ENCODE measurements around the gene EPC2.

DNA sequence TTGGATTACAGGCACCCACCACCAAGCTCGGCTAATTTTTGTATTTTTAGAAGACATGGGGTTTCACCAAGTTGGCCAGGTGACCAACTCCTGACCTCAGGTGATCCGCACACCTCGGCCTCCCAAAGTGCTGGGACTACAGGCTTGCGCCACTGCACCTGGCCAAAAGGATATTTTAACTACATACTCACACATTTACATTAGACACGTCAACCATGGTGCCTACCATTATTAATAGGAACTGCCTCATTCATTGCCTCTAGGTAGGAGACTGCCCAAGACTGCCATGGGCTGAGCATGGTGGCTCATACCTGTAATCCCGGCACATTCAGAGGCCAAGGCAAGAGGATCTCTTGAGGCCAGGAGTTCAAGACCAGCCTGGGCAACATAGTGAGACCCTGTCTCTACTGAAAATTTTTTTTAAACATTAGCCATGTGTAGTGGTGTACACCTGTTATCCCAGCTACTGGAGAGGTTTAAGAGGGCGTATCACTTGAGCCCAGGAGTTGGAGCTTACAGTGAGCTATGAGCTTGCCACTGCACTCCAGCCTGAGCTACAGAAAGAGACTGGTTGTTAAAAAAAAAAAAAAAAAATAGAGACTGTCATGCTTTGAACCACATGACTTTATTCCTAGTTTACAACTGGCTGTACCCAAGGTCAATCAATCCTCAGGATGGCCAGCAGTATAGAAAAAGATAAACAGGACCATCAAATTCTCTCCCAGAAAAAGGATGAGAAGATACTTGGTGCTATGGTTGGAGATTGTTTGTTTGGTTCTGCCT lies 31.1 kb upstream of the EPC2 start:
- TF ChIP-seq, protein P1, sequence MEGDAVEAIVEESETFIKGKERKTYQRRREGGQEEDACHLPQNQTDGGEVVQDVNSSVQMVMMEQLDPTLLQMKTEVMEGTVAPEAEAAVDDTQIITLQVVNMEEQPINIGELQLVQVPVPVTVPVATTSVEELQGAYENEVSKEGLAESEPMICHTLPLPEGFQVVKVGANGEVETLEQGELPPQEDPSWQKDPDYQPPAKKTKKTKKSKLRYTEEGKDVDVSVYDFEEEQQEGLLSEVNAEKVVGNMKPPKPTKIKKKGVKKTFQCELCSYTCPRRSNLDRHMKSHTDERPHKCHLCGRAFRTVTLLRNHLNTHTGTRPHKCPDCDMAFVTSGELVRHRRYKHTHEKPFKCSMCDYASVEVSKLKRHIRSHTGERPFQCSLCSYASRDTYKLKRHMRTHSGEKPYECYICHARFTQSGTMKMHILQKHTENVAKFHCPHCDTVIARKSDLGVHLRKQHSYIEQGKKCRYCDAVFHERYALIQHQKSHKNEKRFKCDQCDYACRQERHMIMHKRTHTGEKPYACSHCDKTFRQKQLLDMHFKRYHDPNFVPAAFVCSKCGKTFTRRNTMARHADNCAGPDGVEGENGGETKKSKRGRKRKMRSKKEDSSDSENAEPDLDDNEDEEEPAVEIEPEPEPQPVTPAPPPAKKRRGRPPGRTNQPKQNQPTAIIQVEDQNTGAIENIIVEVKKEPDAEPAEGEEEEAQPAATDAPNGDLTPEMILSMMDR (IDR thresholded peaks at IDR 0.05) = no peak
- TF ChIP-seq SMC3 (IDR thresholded peaks at IDR 0.05; ENCODE audit: low read depth, low read length) = no peak
- TF ChIP-seq, protein P2, sequence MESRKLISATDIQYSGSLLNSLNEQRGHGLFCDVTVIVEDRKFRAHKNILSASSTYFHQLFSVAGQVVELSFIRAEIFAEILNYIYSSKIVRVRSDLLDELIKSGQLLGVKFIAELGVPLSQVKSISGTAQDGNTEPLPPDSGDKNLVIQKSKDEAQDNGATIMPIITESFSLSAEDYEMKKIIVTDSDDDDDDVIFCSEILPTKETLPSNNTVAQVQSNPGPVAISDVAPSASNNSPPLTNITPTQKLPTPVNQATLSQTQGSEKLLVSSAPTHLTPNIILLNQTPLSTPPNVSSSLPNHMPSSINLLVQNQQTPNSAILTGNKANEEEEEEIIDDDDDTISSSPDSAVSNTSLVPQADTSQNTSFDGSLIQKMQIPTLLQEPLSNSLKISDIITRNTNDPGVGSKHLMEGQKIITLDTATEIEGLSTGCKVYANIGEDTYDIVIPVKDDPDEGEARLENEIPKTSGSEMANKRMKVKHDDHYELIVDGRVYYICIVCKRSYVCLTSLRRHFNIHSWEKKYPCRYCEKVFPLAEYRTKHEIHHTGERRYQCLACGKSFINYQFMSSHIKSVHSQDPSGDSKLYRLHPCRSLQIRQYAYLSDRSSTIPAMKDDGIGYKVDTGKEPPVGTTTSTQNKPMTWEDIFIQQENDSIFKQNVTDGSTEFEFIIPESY (IDR thresholded peaks at IDR 0.05; ENCODE audit: borderline replicate concordance, low read depth) = no peak
- TF ChIP-seq GABPA (IDR thresholded peaks at IDR 0.05; ENCODE audit: low read depth) = no peak
- no peak for TF ChIP-seq SIN3A (IDR thresholded peaks at IDR 0.05; ENCODE audit: borderline replicate concordance, low read depth, low read length)
- TF ChIP-seq YY1 (IDR thresholded peaks at IDR 0.05; ENCODE audit: low read depth) = no peak
- TF ChIP-seq POLR2AphosphoS5 (IDR thresholded peaks at IDR 0.05; ENCODE audit: low read depth, low read length) = no peak
- TF ChIP-seq NRF1 (IDR thresholded peaks at IDR 0.05; ENCODE audit: low read depth, low read length) = no peak
- TF ChIP-seq, protein P3, sequence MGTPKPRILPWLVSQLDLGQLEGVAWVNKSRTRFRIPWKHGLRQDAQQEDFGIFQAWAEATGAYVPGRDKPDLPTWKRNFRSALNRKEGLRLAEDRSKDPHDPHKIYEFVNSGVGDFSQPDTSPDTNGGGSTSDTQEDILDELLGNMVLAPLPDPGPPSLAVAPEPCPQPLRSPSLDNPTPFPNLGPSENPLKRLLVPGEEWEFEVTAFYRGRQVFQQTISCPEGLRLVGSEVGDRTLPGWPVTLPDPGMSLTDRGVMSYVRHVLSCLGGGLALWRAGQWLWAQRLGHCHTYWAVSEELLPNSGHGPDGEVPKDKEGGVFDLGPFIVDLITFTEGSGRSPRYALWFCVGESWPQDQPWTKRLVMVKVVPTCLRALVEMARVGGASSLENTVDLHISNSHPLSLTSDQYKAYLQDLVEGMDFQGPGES (IDR thresholded peaks at IDR 0.05; ENCODE audit: low read depth, low read length) = no peak
- TF ChIP-seq EZH2phosphoT487 (IDR thresholded peaks at IDR 0.05; ENCODE audit: borderline replicate concordance, low read depth) = no peak
- TF ChIP-seq, protein P4, sequence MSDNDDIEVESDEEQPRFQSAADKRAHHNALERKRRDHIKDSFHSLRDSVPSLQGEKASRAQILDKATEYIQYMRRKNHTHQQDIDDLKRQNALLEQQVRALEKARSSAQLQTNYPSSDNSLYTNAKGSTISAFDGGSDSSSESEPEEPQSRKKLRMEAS (IDR thresholded peaks at IDR 0.05; ENCODE audit: low read depth) = no peak
- no peak for TF ChIP-seq FOXM1 (IDR thresholded peaks at IDR 0.05; ENCODE audit: low read depth)
